HG03280 (cell line): ENCODE measurements around the gene MYLK4.

Source experiments
- ATAC-seq: cut with Tn5 transposase; IDR thresholded peaks from one replicate; pipeline ENCODE4 v1.9.1; 2021; ENCODE audit warnings: mild to moderate bottlenecking, moderate library complexity; ENCODE audit not compliant: unreplicated experiment

MYLK4 gene

DNA sequence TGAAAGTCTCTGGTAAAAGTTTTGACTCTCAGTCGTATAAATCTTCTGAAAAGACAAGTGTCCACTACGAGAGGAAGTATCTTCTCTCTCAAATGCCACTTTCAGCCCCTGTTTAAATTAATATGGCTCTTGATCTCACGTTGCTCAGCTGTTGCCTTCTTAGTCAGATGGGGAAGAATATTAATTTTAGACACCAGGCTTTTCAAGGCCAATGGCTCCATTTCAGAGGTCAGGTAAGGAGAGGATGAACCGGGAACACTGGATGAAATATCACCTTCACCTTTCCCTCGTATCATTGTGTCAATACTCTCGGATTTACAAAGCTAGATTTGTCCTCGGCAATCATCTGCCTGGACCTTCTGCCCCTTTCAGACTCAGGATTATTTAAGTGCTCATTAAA, at the start of gene MYLK4:
Gene MYLK4 (minus strand): TSS at position 91 of the 400 bp plus-strand sequence. CDS start 1,628 bp downstream, outside the sequence.
- ATAC-seq, result no peak

DNA sequence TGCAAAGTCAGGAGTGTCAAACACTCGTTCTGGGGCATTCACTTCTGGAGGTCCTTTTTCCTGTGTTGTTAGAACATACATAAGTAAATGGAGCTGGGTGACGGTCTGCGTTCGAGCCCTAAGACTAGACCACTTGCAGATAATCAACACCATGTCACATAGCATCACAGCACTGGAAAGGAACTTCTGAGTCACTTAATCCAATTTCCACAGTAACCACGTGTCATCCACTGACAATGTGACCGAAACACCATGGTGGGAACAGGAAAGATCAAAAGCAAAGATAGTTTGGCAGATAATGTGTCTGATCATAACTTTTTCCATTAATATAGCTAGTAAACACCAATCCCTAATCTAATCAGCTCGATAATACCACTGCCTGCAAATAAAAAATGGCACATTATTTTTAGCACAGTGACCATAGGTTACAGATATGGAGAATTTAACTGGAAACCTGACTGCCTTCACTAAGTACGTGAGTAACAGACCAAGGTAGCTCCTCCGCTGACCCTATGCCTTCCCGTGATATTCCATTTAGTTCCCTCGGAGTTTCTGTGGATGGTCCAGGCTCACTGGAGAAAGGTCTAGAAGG, 49.3 kb upstream of the MYLK4 start:
- no peak for ATAC-seq

GRCh38 chr6:2798586-2799134, 47.9 kb upstream of the MYLK4 start:
- ATAC-seq, result no peak

DNA sequence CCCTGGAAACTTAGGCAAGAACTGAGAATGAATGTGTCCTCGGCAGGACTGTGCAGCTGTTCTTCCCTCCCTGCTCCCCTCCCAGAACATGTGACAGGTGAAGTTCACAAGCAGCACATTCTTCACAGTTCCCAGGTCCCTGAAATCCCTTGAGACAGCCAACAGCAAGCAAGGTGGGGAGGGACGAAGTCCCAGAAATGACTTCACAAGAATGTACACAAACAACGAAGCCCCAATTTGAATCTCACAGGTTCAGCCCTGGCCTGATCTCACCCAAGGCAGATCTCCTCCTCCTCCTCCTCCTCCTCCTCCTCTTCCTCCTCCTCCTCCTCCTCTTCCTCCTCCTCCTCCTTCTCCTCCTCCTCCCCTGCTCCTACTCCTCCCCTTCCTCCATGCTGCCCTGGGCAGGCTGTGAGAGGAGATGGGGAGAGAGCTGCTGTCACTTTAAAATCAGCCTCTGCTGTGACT, 46.9 kb upstream of the MYLK4 start:
- ATAC-seq, result no peak

- no peak for ATAC-seq
These were observed 46.1 kb upstream of the MYLK4 start for GRCh38 chr6:2796861-2797260.

DNA sequence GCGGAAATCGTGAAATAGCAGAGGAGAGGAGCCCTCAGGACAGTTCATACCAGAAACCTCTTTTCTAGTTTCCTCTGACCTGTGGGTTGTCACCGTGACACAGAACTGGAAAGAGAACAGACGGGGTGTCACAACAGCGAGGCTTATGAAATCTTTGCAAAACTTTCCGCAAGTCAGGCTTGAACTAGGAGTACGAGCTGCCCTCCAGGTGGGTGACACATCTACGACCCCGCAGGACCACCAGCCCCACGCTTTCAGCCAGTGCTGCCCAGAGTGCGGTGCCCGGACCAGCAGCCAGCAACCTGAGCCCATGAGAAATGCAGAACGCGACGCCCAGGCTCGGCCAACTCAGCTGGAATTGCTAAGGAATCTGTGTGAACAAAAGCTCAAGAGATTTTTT, 45.2 kb upstream of the MYLK4 start:
- no peak for ATAC-seq

DNA sequence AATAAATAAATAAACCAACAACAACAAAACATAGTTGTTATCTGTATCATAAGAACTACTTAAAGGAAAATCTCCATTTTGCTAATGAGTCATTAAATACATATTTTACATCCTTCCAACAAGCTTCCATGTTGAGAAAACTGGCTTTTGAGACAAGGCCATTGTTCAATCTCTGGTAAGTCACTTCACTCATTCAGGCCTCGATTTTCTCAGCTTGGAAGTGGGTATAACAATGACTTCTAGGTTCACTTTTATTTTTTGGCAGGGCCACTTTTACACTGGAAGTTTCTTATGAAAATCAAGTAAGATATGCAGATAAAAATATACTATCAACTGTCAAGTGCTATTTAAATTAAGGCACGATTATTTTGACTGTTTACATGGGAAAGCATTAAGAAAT, 44.4 kb upstream of the MYLK4 start:
- ATAC-seq, result no peak

DNA sequence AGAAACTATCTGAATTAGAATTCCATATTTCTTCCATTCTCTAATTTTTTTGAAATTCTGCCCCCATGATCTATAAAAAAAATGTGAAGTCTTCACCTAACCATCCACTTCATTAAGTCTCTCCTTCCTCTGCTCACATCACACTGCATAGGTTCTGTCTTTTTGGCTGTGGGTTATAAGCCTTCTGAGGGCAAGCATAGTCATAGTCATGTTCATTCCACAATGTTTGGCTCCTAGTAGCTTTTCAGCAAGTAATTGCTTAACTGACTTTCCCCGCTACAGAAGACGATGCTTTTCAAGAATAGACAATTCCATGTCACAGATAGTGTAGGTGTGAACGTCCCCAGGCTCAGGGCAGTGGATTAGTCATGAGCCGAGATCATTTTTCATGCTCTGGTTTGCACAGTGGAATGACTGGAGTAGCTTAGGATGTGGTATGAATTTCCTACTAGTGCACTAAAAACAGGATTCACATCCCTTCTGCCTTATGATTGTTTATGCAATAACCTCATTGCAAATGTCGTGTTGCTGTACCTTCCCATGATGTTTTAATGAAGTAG, 43.5 kb upstream of the MYLK4 start:
- no peak for ATAC-seq

DNA sequence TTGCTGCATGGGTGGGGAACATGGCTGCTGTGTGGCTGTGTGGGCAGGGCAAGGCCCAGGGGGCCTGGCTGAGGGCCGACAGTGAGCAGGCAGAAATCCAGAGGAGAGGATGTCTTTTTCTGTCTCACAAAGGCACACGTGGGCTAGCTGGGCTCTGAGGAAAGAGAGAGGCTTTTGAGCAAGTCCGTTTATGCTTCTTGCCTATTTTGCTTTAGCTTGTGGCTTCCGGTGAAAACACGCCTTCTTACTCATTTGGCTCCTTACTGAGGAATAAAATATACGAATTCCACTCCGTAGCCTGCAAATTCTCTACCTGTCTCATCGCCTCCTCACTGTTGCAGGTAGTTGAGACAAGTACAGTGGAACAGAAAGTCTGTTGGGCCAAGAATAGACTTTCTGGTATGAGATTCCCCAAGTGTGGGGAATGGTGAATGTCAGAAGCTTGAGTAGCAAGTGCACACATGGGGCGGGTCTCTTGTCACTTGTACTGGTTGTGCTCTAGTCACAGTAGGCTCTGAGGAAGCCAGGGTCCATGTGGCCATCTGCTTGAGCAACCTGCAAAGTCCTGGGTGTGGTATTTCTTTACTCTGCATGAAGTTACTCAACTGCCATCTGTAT, 42.9 kb upstream of the MYLK4 start:
- no peak for ATAC-seq

DNA sequence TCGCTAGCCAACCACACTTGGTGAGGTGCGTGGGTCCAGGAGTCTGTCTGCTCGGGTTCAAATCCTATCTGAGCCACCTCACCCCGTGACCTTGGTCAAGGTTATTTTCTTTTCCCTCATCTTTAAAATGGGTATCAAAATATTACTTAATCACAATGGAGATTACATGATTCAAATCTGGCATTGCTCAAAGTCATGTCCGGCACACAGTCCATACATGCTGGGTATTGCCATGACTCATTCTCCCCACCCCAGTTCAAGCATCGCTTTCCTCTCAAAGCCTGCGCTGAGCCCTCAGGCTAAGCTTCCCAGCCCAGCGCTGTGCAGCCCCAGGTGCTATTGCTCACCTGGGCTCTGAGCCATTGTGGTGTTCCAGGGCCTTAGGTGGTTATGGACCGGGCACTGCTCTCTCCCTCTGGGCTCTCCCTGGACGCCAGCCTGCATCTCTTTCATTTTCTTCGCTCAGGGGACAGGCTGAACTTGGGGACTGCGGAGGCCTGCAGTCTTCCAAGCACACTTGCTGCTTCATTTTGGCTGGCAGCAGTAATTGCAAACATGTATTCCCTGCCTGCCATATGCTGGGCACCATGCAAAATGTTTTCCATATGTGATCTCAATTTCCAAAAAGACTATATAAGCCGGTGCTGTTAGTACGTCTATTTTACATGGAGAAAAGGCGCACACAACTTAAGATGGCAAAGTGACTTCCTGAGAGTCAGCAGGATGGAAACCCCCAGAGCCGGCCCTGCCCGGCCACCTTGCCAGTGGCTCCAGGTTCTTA, 41.8 kb upstream of the MYLK4 start:
- no peak for ATAC-seq

- ATAC-seq, result no peak
These were observed 40.8 kb upstream of the MYLK4 start for GRCh38 chr6:2791450-2791974.

DNA sequence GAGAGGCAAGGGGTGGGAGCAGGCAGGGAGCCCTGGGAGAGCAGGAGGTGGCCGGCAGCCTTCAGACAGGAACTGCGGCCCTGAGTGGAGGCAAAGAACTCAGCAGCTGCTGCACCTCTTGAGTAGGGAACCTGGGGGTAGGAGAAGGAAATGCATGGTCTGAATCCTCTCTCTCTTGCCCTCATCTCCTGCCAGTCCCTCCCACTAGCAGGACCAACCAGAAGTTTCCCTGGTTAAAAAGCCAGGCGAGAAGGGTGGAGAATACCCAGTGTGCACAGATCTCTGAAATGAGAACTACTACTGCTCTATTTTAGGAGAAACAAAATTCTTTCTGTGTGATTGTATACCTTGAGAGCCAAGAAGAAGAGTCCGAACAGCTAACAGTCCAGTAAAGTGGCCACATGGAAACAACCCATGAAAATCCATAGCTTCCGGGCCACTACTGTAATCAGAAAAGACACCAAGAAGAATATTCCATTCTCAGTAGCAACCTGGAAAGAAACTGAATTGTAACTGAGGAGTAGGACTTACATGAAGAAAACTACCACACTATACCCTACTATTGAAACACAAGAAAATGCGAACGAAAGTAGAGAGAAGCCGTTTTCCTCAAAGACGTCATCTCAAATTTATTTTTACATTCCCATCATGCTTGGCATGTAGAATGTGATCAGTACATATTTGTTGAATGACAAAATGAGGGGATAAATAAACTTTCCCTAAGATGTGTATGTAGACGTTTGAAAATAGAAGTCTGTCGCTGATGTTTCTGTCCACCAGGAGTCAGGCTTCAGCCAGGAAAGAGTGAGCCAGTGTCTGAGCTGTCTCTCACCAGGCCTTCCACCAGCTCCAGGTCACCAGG, 40.1 kb upstream of the MYLK4 start:
- no peak for ATAC-seq

- no peak for ATAC-seq
These were observed 35.5 kb upstream of the MYLK4 start for GRCh38 chr6:2786269-2786668.

DNA sequence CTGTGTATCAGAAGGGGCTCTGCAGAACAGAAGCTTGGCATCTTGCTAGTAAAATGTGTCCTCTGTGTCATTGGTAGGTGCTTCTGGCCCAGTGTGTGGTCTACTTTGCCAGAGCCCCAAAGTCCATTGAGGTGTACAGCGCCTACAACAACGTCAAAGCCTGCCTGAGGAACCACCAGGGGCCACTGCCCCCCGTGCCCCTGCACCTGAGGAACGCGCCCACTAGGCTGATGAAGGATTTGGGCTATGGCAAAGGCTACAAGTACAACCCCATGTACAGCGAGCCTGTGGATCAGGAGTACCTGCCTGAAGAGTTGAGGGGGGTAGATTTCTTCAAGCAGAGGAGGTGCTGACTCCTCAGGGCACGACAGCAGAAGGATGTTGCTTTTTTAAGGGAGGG, 34.2 kb upstream of the MYLK4 start:
- no peak for ATAC-seq

DNA sequence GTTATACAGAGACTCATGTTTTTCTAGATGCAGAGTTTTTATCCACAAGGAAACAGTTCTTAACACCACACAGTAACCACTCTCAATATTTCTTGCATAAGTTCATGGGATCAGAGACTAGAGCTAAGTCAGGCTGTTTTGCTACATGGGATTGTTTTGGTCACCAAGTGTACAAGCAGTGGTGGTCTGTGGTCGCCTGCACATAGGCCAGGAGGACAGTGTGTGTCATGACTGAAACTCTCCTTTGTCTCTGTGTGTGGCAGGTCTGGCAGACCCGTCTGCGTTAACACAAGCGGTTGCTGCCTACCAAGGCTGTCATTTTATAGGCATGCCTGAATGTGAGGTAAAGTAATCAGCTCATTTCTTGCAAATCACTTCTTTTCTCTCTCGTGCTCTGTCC, 33.3 kb upstream of the MYLK4 start:
- no peak for ATAC-seq

DNA sequence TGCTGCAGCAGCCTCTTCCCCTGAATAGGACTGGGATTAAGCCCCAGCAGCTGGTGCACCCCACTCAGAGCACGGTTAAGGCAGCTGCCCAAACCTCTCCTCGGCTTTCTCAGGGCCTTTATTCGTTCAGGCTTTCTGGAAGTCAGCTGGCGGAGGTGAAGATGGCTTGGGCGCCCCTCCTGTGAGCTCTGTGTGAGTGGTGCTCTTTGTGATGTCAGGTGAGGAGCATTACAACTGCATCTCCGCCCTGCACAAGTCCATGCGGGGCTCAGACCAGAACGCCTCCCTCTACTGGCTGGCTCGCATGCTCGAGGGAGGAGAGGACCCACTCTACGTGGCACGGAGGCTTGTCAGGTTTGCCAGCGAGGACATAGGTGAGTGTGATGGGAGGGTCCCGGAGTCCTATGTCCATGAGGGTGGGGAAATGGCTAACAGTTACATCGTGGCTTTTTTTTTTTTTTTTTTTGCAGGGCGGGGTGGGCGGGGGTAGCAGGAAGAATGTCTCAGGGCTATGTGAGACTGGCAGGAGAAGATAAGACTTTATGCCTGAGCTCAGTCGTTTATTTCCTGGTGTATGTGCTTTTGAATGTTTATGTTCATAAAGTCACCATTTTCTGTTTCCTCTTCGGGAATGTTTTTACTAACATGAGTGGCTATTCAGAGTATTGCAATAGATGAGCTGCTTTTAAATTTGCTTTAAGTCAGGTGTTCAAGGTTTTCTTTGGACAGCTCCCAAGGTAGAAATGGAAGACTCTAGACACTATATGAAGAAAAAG, 32.7 kb upstream of the MYLK4 start:
- no peak for ATAC-seq

GRCh38 chr6:2782825-2783187, 32.1 kb upstream of the MYLK4 start:
- no peak for ATAC-seq

GRCh38 chr6:2782356-2782708, 31.6 kb upstream of the MYLK4 start:
- ATAC-seq, result no peak

DNA sequence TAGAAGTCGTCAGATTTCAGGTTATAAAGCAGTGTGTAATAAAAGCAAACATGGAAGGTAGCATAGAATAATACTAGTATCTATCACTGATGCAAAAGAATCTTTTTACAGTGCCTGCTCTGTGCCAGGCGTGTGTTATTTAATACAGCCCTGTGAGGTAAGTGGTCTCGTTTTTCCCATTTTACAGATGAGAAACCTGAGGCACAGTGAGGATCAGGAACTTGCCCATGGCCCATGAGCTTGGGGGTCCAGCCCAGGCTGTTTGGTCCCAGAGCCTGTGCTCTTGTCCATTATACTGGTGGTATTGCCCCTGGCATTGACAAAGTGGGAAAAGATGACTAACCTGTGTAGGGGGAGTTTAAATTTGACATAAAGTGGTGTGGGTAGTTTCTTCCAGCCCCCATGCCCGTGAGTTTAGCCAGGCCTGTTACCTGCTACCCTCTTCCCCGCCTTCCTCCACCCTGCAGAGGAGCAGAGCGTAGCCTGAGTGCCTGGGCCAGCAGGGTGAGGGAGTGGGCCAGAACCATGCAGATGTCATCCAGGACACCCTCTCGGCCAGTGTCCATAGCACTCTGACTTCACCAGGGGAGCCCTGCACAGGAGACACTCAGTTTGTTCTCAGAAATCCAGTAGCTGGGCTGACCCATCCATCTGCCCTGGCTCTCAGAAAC, 31.1 kb upstream of the MYLK4 start:
- no peak for ATAC-seq
